ENCODE data around the gene PAQR5.

PAQR5 gene

GRCh38 chr15:69398491-69398891 lies 99.8 kb downstream of the PAQR5 start:
- CTCF ChIA-PET, result no interaction called here
- H3K27ac ChIP-seq, result peak overlapping the region; percentile 0; the same call in 1 of the 2 replicates
- POLR2A ChIA-PET (ENCODE audit: low non-redundant PET), result no interaction called here
- DNase-seq (ENCODE audit: low spot score), result no peak
- TF ChIP-seq, protein P1, sequence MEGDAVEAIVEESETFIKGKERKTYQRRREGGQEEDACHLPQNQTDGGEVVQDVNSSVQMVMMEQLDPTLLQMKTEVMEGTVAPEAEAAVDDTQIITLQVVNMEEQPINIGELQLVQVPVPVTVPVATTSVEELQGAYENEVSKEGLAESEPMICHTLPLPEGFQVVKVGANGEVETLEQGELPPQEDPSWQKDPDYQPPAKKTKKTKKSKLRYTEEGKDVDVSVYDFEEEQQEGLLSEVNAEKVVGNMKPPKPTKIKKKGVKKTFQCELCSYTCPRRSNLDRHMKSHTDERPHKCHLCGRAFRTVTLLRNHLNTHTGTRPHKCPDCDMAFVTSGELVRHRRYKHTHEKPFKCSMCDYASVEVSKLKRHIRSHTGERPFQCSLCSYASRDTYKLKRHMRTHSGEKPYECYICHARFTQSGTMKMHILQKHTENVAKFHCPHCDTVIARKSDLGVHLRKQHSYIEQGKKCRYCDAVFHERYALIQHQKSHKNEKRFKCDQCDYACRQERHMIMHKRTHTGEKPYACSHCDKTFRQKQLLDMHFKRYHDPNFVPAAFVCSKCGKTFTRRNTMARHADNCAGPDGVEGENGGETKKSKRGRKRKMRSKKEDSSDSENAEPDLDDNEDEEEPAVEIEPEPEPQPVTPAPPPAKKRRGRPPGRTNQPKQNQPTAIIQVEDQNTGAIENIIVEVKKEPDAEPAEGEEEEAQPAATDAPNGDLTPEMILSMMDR (conservative IDR thresholded peaks at IDR 0.05; ENCODE audit: low read depth), result no peak

GRCh38 chr15:69400850-69401249 lies 102.1 kb downstream of the PAQR5 start:
- no peak for DNase-seq (ENCODE audit: low spot score)
- no peak overlapping the region for H3K27ac ChIP-seq
- TF ChIP-seq, protein P1 (conservative IDR thresholded peaks at IDR 0.05; ENCODE audit: low read depth), result no peak
- POLR2A ChIA-PET (ENCODE audit: low non-redundant PET), result no interaction called here
- CTCF ChIA-PET, result no interaction called here

DNA sequence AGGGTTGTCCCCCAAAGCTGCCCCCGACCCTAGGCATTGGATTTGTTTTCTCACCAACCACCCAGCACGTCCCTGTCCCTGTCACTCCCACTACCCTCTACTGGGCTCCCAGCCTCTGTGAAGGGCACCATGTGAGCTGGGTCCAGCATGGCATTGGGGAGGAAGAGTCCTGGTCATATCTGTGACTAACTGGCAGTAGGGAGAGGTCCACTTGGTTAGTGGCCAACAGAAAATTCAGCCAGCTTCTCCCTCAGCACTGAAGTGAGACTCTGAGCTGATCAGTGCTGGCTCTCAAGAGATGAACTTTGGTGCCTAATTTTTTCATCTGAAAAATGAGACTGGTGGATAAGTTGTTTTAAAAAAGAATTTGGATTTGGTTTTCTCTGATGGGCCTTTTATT lies 104.1 kb downstream of the PAQR5 start:
- TF ChIP-seq, protein P1 (conservative IDR thresholded peaks at IDR 0.05; ENCODE audit: low read depth), result no peak
- no peak overlapping the region for H3K27ac ChIP-seq
- ChIA-PET CTCF (interaction anchor here (1.8 kb wide), 1 partner anchor 8 kb away, joined by 13 read pairs; no protein-coding TSS in a partner anchor), POLR2A (ENCODE audit: low non-redundant PET) (no interaction called here)
- no peak for DNase-seq (ENCODE audit: low spot score)

DNA sequence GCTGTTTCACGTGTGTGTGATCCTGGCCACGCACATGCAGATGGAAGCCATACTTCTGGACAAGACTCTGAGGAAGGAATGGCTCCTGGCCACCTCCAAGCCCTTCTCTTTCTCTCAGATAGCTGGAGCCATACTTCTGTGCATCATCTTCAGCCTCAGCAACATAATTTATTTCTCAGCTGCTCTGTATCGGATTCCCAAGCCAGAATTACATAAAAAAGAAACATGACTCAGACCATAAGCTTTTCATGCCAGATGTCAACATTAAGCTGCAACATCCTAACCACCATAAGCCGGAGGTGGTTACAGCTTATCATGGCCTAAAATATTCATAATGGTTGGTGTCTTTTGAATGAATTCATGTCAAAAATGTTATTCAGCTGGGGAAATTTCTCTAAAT lies 104.9 kb downstream of the PAQR5 start:
- ChIA-PET POLR2A (ENCODE audit: low non-redundant PET) (no interaction called here), CTCF (interaction anchor here (1.8 kb wide), 1 partner anchor 9 kb away, joined by 13 read pairs; no protein-coding TSS in a partner anchor)
- H3K27ac ChIP-seq, result no peak overlapping the region; the same call in 1 of the 2 replicates

DNA sequence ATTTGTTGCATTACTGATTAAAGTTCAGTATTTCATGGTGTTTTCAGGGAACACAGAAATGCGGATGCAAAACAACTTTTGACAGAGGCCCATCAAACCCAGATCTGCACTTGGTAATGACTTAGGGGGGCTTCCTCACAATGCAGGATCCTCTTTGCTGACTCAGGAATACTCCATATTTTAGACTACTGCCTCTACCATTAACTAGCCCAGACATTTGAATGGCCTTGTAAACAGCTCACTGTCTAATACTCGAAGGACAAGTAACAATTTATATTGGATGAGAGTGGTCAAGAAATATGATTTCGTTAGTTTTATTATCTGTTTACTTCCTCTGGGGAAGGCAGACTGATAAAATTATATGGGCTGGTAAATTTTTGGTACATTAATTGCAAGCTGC lies 106.4 kb downstream of the PAQR5 start:
- H3K27ac ChIP-seq, result no peak overlapping the region
- TF ChIP-seq, protein P1 (conservative IDR thresholded peaks at IDR 0.05; ENCODE audit: low read depth), result no peak
- ChIA-PET POLR2A (ENCODE audit: low non-redundant PET) (no interaction called here), CTCF (interaction anchor here (0.5 kb wide), 1 partner anchor 9 kb away, joined by 3 read pairs; the partner anchor contains the start of gene KIF23)
- DNase-seq (ENCODE audit: low spot score), result no peak

More for the DNA sequence above, 104.9 kb downstream of the PAQR5 start:
- TF ChIP-seq, protein P1 (conservative IDR thresholded peaks at IDR 0.05; ENCODE audit: low read depth), result no peak
- no peak for DNase-seq (ENCODE audit: low spot score)

DNA sequence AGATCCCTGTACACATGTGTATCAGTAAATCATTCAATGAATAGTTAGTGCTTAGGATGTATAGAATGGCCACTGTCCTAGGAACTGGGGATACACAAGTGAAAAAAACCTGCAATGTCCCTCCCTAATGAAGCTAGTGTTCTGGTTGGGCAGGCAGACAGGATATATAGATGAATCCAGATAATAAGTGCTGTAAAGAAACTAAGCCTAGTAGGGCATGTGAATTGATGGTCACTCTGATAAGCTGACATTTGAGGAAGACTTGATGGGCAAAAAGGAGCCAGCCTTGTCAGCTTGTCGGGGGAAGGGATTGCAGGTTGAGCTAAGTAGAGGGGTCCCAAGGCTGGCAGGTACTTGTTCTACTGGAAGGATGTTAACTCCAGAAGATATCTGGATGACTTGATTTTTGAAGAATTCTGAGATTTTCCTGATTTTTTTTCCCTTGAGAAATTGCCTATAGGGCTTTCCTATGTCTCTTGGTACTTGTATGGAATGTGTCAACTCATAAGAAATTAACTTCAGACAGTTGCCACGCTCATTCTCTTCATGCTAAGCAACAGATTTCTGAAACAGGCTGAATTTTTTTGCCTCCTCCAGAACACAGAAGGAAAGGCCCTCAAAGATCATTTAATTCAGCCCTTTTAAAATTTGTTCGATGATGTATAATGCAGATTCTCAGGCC lies 109.1 kb downstream of the PAQR5 start:
- ChIA-PET POLR2A (ENCODE audit: low non-redundant PET) (no interaction called here), CTCF (no interaction called here)
- H3K27ac ChIP-seq, result no peak overlapping the region
- DNase-seq (ENCODE audit: low spot score), result no peak
- TF ChIP-seq, protein P1 (conservative IDR thresholded peaks at IDR 0.05; ENCODE audit: low read depth), result no peak

Measured in RWPE1 (cell line).